AG09319 (cell line): ENCODE measurements around the gene DNAH17.

Experiments used
- DNase-seq: peaks from one replicate; pipeline ENCODE4 v3.0.0-alpha.2; 2010; ENCODE audit warnings: low read depth; ENCODE audit errors: extremely low read depth
- CTCF ChIP-seq: IDR thresholded peaks from 2 replicates; pipeline ENCODE4 v1.5.1; 2011; ENCODE audit warnings: low read depth, mild to moderate bottlenecking, inconsistent platforms, low read length, moderate library complexity

Gene DNAH17

DNA sequence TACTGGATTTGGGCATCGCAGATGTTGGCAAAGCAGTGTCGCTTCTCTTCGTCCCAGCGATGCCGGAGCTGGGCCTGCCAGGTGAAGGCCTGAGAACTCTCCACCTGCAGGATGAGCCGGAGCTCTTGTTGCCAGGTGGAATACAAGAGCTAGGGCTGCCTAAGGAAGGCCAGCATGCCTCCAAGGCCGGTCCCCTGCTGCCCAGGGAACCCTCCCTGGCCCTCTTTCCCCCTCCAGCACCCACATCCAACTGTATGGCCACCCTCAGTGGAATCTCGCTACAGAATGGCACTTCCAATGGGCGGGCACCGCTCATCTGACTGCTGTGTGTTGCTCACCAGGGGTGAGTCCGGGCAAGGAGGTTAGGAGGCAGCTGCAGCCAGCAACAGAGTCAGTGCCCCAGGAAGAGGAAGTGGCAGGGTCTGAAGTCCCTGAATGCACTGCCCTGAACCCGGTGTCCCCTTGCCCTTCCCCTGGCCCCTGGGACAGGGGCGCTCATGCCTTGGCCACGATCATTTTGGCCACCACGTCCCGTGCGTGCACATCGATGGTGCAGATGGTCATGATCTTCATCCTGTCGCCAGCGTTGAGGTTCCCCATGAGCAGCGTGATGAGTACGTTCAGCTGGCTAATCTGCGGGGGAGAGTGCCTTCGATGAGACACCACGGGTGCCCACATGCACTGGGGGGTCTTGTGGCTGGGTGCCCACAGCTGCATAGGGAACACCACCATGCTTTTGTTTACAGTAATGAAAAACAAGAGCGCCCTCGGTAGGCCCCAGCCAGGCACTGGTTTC lies 75.8 kb downstream of the DNAH17 start:
- DNase-seq: no peak
- no peak for TF ChIP-seq CTCF

- DNase-seq: no peak
- TF ChIP-seq CTCF: no peak
These were observed 76.4 kb downstream of the DNAH17 start for GRCh38 chr17:78500806-78501205.

DNA sequence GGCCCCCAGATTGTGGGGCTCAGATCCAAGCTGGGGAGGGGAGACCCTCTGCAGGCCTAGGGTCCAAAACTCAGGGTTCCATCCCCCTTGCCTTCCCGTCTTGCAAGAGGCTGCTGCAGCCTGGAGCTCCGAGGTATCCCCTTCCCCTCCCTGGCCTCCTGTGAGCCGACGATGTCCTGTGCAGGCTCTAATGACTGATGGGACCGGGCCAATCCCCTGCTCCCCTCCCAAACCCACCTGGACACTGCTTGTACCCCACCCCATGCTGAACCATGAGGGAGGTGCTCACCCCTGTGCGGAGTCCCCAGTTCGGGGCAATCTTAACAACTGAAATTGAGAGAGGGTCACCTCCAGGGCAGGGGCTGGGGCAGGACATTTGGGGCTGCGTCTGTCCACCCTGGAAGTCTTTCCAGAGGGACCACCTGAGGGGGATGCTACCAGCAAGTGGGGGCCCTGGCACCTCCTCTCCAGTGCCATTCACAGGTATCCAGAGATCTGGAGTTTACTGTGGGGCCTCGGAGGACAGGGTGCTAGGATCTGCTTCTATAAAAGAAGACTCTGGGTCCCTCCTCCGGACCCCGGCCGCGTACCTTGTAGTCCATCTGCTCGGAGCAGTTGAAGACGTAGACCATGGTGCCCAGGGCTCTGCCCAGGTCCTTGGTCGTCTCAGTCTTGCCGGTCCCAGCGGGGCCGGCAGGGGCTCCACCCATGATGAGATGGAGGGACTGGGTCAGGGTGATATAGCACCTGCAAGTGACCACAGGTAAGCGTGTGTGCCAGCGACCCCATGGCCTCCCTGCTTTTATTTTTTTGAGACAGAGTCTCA lies 77.3 kb downstream of the DNAH17 start:
- no peak for DNase-seq
- no peak for TF ChIP-seq CTCF

- no peak for DNase-seq
- TF ChIP-seq CTCF: no peak
These were observed 78.3 kb downstream of the DNAH17 start for GRCh38 chr17:78498848-78499247.

DNA sequence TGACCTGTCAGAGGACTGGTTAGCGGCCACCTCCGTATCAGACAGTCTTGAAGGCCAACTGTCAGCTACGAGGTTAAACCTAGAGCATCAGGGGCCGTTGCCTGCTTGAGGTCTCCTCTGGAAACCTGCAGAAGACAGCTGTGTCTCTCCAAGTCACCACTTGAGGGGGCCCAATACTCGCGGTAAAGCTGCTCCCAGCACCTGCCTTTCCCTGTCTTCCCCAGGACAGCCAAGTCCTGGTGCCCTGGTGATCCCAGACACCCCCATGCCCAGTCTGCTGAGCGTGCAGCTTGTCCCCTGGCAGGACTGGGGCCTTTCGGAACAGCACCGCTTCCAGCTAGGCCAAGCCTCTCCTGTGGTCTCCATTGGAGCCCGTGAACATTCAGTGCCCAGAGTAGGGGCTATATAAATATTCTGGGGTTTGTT lies 80.1 kb downstream of the DNAH17 start:
- DNase-seq: peak; percentile 45
- TF ChIP-seq CTCF: peak; percentile 82

GRCh38 chr17:78496311-78496710 lies 80.9 kb downstream of the DNAH17 start:
- DNase-seq: no peak
- no peak for TF ChIP-seq CTCF

- DNase-seq: no peak
- no peak for TF ChIP-seq CTCF
These were observed 81.6 kb downstream of the DNAH17 start for GRCh38 chr17:78495634-78496033.
